Measurements from ENCODE around the gene HSD17B14. TPM values are rescaled to one million over a fixed set of nuclear protein-coding genes. Genes with fewer than 3 reads are reported as not detected.

The HSD17B14 gene
- total RNA-seq, 1 experiment from 2014 or later, result 11.2 TPM

GRCh38 chr19:48799358-48800300 is 36.7 kb downstream of the HSD17B14 start:
- H3K4me3 Mint-ChIP-seq, result no peak overlapping the region; a peak in 1 of 5 replicates
- Histone ChIP-seq H3K9ac (ENCODE audit: extremely low read depth, insufficient read length, low read length) (no peak overlapping the region), H3K4me1 (ENCODE audit: insufficient read depth, low read length) (peaks cover 4% of the 10 kb centered on the region; the same call in 1 of the 2 replicates), H3T11ph (ENCODE audit: low read length) (no peak overlapping the region), H2BK12ac (ENCODE audit: insufficient read length, low read depth, low read length) (peak overlapping the region; percentile 16), H2AK5ac (ENCODE audit: insufficient read length, low read length) (no peak overlapping the region), H3K14ac (ENCODE audit: insufficient read depth, low read length) (no peak overlapping the region), H4K20me1 (ENCODE audit: control insufficient read depth, insufficient read depth, insufficient read length) (no peaks in the 10 kb centered on the region), H3K27ac (ENCODE audit: insufficient read length, low read depth, low read length) (no peak overlapping the region), H2BK20ac (ENCODE audit: low read depth, low read length, poor library complexity, severe bottlenecking) (no peak overlapping the region), H2BK5ac (ENCODE audit: insufficient read length, low read length) (no peak overlapping the region), H3K79me1 (ENCODE audit: insufficient read depth, low read depth, low read length, poor library complexity, severe bottlenecking) (no peaks in the 10 kb centered on the region), H3K79me2 (ENCODE audit: insufficient read depth, low read length) (no peaks in the 10 kb centered on the region), H2AFZ (ENCODE audit: low read length) (no peak overlapping the region), H4K5ac (ENCODE audit: insufficient read length, low read depth, low read length) (no peak overlapping the region), H3K27me3 (ENCODE audit: insufficient read depth, low read length) (no peaks in the 10 kb centered on the region), H2BK120ac (ENCODE audit: low read depth, low read length, poor library complexity, severe bottlenecking) (no peak overlapping the region), H3K23ac (ENCODE audit: insufficient read length, low read depth, low read length) (no peak overlapping the region), H3K56ac (ENCODE audit: insufficient read length, low read depth, low read length) (no peak overlapping the region), H3K9me3 (ENCODE audit: control insufficient read depth, low read depth, low read length) (no peaks in the 10 kb centered on the region), H2BK15ac (ENCODE audit: low read depth, low read length) (no peak overlapping the region), H4K8ac (replicated peaks; ENCODE audit: insufficient read length, low read depth, low read length) (no peak overlapping the region), H3K4me2 (ENCODE audit: insufficient read depth, insufficient read length, low read length) (no peak overlapping the region), H4K91ac (ENCODE audit: insufficient read length, low read depth, low read length) (no peak overlapping the region), H3K18ac (ENCODE audit: insufficient read length, low read depth, low read length) (peak overlapping the region; percentile 22), H3K23me2 (ENCODE audit: insufficient read length, low read depth, low read length, poor library complexity, severe bottlenecking) (no peaks in the 10 kb centered on the region), H3K4ac (ENCODE audit: low read depth, low read length) (no peak overlapping the region)
- peak overlapping the region in 2 of 3 experiments; percentile 51 to 83; a peak in 4 of 7 replicates for H3K27ac Mint-ChIP-seq
- H3K4me1 Mint-ChIP-seq, result peaks cover 17% of the 10 kb centered on the region in 2 experiments
- DNase-seq, result no peak
- H3K27me3 Mint-ChIP-seq (ENCODE audit: low read depth), result no peaks in the 10 kb centered on the region; the same call in none of the 2 replicates
- H3K36me3 Mint-ChIP-seq (ENCODE audit: insufficient read depth in 1 of 3, low read depth in 3 of 3), result no peaks in the 10 kb centered on the region; a peak in 2 of 7 replicates
- H3K9me3 Mint-ChIP-seq, result 0 out of 5 replicates have a peak, but pooled peaks cover 0 to 2% of the 10 kb centered on the region in 2 experiments
- WGBS (ENCODE audit: extremely low coverage, insufficient read length, low lambda C conversion rate), result no CpG with 5 or more reads among the region's 44 CpGs
- no peak for TF ChIP-seq CTCF (conservative IDR thresholded peaks at IDR 0.05)

Data from H9 (cell line).